NK-92 (cell line): ENCODE data around the gene ARHGEF26.

ENCODE experiments used
- DNase-seq: peaks from one replicate; lab custom pipeline; 2025; ENCODE audit not compliant: unreplicated experiment; lab: John Stamatoyannopoulos, UW

Gene ARHGEF26

DNA sequence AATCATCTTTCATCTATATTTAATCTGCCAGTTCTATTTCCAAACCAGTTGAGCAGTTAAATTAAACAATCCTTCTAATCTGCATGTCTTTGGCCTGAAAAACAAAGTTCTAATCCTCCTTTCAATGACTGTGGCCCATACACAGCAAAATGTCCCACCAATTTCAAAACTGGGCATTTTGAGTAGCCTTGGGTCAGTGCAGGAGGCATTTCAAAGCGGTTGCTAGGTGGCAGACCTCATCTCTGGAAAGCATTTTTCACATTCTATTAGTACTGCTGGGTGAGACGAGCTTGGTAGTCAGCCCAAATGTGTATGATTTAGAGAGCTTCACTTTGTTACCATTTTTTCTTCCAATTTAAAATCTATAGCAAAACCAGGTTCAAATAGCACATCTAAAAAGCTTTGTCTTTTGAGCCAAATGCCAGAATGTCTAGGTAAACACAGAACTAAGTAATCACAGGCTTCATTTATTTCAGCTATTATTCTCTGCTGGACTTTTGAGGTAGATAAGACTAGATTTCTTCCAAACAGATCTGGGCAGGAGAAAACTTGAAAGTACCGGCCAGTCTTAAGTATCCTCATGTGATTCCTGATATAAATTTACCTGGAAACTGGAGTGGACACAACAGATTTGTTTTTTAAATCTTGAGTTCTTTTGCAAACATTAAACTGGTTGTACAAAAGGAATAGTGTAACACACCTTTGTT lies 8.9 kb upstream of the ARHGEF26 start:
- no peak for DNase-seq

GRCh38 chr3:154113609-154114008 lies 7.6 kb upstream of the ARHGEF26 start:
- DNase-seq, result no peak

GRCh38 chr3:154115332-154115731 lies 5.9 kb upstream of the ARHGEF26 start:
- no peak for DNase-seq

DNA sequence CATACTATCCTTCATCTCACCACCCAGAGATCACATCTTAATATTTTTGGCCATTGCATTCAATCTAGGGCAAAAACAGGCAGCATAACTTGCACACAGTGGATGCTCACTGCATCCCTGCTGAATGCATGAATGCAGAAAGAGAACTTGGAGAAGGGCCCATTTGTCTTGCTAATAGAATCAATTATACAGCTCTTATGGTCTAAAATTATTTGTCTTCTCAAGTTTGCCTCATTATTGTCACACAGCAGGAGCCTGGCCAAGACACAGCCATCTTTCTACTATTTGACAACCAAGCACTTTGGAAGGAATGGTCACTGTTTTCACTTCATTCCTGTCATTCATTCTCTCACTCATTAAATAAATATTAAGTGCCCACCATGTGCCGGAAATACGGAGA lies 1.2 kb upstream of the ARHGEF26 start:
- DNase-seq, result no peak

DNA sequence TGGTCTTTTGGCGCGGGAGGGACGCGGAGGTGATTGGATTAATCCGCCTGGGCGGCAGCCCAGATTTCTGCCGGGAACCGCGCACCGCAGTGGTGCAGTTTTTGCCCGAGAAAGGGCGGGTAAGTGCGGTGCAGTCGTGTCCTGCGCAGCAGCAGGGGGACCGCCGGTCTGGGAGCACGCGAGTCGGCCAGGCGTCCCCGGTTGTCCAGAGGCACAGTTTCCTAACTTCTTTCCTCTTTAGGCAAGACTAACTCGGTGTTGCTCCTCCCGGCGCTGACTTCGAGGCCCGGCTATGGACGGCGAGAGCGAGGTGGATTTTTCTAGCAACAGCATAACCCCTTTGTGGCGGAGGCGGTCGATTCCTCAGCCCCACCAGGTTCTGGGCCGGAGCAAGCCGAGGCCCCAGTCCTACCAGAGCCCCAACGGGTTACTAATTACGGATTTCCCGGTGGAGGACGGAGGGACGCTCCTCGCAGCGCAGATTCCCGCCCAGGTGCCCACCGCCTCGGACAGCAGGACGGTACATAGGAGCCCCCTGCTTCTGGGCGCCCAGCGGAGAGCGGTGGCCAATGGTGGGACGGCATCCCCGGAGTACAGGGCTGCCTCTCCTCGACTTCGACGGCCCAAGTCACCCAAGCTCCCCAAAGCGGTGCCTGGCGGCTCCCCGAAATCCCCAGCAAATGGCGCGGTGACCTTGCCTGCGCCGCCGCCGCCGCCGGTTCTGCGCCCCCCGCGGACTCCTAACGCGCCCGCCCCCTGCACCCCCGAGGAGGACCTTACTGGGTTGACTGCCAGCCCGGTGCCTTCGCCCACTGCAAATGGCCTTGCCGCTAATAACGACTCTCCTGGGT lies 736 bp downstream of the ARHGEF26 start:
- DNase-seq, result no peak

- DNase-seq, result no peak
Measured at GRCh38 chr3:154122552-154122911, 1.3 kb downstream of the ARHGEF26 start.

DNA sequence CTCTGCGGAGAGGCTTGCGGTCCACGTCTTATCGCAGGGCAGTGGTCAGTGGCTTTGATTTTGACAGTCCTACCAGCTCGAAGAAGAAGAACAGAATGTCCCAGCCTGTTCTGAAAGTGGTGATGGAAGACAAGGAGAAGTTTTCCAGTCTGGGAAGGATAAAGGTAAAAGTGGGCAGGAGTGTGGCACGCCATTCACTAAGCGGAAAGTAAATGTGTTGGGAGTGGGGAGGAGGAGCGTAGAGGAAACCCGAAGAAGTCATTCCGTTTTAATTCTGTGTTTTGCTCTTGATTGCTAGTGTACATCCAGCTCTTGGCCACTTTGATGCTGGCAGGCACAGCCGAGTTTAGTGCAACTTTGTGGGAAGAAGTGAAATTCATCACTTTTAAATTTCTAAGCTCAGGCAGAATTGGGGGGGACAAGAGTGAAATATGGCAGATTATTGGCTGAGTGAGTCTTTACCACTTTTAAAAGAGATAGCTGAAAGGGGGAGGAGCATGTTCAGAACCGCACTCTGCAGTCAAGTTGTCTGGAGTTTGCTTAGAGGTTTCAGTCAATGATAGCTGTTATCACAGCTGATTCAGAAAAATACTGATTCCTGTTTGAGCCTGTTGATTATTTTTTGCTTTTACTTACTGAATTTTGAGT lies 1.8 kb downstream of the ARHGEF26 start:
- no peak for DNase-seq

DNA sequence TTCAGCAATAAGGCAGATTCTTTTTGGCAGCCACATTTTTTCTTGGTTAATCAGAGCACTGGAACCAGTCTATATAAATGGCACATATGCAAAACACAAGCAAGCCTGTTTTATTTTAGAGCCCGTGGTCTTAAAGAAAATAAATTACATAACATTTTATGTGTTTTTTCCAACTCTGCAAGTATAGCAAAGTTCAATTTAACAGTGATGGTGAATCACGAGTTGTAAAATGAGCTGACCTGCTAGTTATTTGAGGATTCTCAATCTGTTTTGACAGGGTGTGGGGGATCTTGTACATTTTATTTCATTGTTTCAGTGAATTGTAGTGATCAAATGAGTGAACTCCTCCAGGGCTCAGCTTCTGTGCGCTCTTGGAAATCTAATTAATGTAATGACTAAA lies 2.7 kb downstream of the ARHGEF26 start:
- DNase-seq, result no peak

DNA sequence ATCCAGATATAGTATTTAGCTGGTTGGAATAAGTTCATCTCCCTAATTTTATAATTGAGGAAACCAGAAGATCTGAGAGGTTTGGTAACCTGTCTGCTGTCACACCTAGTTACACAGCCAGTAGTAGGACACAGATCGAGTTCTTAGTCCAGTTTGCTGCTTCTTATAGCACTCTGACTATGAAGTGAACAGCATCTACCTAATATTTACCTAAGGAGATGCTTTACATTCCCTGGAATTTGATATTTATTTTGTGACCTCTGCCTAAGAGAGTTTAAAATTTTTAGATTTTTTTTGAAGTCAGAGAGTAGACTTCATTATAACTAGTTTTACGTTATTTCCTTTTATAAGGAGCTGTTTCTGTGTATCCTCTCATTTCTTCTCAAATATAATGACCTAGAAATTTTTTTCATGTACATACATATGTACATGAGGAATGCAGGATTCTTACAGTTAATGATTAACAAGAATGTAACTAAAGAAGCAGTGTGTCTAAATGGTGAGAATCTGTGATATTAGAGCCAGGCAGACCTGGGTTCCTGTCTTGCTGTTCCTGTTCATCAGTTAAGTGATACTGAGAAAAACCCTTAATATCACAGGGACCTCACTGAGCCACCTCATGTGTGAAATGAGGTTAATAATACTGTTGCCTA lies 4.3 kb downstream of the ARHGEF26 start:
- no peak for DNase-seq

- DNase-seq, result no peak
Measured at GRCh38 chr3:154126651-154127050, 5.5 kb downstream of the ARHGEF26 start.

DNA sequence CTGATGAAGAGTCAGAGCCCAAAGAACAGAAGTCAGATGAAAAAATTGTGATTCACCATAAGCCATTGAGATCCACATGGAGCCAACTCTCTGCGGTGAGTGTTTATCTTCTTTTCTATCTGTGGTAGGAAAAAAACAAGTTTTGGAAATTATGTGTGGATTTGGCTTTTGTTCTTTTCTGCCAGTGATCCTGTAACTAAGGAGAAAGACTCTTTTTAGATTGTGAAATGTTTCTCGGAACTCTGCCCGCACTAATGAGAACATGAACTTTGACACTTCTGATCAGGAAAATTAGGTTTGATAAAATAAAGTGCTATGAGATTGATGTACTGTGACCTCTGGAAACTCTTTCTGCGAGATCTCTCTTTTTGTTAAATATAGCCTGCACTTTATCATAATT lies 8.4 kb downstream of the ARHGEF26 start:
- DNase-seq, result no peak

DNA sequence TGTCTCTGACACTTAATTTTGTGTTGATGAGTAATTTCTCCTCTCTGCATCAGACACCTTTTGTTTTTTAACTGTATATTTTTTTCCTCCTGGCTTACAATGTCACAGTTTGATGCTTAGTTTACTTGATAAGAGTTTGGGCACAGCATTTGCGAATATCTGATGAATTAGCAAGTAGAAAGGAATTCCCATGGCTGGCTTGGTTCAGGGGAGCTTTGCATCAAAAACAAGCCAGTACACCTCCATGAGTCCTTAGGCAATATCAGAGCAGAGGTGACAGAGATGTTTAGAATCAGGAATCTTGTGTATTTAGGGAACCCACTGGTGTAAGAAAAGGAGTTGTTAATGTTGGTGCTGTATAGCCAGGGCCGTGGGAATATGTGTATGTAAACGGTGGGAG lies 9.3 kb downstream of the ARHGEF26 start:
- DNase-seq, result no peak

DNA sequence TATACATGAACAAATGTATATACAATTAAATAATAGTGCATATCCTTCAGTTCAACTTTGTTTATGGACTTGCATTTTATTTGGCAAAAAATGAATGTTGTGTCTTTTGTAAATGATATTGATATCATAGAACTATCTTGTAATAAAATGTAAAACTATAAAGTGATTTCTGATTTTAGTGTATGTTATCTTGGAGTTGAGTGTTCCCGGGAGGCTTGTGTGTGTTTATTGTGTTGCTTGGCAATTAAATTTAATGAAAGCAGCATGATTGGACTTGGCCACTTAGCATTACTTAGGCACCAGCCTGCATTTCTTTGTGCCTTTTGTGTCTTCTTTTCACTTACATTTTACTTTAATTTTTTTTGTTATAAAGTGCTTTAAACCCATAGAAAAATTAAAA lies 10.6 kb downstream of the ARHGEF26 start:
- DNase-seq, result no peak

DNA sequence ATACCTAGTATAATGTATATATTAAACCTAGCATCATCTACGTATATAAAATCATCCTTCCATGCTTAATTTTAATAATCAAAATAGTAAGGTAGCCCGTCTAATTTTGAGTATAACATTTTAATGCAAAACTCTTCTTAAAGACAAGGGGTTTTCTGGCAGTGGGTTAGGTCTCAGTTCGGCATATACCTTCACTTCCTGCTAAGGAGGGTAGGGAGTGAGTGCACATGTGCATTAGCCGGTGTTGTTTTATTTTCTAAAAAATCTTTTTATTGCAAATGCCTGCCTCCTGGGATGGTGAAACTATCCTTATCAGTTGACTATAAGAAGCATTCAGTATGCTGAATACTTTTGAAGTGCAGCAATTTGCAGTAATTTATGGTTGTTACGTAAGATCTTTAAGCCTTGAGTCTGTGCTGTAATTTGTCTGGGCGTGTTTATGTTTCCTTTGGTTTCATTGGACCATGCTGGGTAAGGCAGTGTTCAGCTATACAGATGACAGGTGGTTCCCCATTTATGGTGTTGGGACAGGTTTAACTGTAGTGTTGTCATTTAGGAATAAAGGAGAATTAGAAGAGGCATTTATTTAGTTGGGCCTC lies 11.7 kb downstream of the ARHGEF26 start:
- no peak for DNase-seq

DNA sequence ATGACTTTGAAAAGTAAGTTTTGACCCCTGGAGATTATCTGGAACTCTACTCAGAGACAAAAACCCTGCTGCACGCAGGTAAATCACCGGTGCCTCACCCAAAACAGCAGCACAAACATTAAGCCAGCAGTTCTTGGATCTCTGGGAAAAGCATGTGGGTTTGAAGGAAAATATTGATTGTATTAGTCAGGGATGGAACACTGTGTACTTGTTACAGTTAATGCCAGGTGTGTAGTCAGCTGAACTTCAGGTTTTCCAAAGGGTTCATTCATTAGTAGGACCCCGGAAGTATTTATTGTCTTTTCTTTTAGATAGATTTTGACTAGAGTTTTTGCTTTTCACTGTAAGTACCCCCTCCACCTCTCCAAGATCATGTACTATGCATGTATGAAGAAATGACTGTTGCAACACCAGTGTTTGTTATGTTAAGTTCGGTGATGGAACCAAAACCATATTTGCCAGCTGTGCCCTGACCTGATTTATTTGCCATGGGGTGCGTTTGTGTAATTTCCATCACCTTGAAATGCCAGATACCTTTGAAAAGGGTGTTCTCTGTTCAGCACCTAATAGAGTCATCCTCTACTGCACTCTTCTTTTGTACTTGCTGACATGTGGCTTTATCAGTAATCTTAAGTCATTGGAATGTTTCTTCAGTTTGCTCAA lies 14.5 kb downstream of the ARHGEF26 start:
- DNase-seq, result no peak

DNA sequence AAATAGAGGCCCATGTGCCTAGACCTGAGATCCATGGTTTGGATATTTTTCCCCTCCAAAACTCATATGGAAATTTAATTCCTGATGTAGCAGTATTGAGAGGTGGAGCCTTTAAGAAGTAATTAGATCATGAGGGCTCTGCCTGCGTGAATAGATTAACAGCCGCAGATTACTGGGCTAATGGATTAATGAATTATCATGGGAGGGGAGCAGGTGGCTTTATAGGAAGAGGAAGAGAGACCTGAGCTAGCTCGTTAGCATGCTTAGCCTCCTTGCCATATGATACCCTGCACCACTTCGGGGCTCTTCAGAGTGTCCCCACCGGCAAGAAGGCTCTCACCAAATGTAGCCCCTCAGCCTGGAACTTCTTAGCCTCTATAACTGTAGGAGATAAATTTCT lies 15.8 kb downstream of the ARHGEF26 start:
- no peak for DNase-seq

DNA sequence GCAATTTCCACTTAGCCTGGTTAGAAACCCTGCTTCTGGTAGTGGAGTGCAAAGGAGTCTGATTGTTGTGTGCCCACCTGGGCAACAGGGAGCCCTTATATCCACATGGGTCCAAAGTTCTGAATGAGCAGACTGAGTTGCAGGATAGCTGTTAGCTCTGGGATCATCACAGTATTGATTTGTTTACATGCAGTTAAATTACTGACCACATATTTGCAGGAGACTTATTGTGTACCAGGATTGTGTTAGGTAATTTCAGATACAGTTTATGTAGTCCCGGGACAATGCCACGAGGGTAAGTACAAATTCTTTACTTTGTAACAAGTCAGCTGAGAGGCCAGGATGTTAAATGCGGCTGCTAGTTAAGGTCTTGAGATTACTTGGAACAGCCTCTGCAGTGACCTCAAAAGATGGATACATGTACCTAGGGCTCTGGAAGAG lies 18.8 kb downstream of the ARHGEF26 start:
- DNase-seq, result no peak

DNA sequence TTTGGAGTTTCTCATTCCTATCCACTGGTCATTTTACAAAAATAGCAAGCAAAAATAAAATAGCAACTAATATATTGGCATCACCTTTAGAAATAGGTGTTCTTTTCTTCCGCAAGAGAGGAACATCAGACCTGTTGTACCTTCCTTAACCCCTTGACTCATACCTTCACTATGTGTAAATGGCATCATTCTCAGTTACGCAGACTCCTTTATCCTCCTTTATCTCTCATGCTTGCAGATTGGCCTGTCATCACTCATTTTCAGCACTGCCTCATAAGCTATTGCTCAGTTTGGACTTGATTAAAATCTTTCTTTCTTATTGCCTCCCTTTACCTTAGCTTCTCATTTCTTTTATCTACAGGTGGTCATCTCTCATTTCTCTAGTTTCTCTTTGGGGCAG lies 21.4 kb downstream of the ARHGEF26 start:
- DNase-seq, result no peak

GRCh38 chr3:154143873-154144272 lies 22.7 kb downstream of the ARHGEF26 start:
- no peak for DNase-seq

DNA sequence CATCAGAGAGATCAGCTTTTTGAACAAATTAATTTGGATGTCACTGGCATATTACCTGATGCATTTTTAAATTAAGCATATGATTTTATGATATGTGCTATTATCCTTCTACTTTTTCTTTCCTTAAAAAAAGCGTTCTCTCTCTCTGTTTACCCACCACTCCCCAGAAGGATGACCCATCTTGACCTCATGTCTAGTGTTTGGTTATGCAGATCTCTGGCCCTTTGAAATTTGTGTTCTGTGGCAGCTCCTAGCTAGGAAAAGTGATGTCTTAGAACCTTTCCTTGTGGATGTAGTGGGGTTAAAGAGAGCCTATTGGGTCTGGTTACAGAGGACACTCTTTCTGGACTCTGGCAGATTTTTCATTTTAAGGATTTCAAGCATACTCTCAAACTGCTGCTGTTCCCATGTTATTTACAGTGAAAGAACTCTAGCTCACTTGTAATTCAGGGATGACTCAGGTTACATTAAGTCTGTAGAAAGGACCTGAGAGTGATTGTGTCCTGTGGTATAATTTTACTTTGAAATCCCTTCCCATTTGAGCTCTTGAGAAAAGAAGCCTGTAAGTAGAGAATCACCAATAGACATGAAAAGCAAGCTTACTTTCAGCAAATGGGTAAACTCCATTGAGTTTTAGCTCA lies 23.8 kb downstream of the ARHGEF26 start:
- DNase-seq, result no peak
